ENCODE data around the gene IL17F.

Gene IL17F

DNA sequence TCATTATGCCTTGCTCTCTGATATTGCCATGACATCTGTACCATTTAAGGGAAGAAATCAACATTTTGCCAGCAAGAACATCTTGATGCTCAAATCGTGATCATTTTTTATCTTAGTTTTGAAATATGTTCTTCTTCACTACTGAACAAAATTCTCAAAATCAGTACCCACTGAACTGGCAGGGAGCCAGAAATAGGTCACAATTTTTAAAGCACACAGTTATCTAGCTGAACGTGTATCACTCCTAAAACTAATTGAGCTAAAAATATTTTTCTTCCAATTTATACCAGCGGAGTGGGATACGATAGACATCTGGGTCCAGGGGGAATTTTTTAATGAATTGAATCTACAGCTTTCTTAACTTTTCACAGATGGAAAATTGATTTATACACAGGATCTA lies 11.3 kb downstream of the IL17F start:
- no peaks in the 10 kb centered on the region for H3K9me3 ChIP-seq (ENCODE audit: insufficient read depth, low read length)
- no peak overlapping the region for H2AFZ ChIP-seq (ENCODE audit: low read depth, low read length, severe bottlenecking)
- H3K36me3 ChIP-seq (ENCODE audit: low read length): no peaks in the 10 kb centered on the region
- no peaks in the 10 kb centered on the region for H3K9me2 ChIP-seq (replicated peaks; ENCODE audit: insufficient read depth, low read length)
- TF ChIP-seq EZH2phosphoT487 (conservative IDR thresholded peaks at IDR 0.05; ENCODE audit: low read length): no peak
- TF ChIP-seq, protein P1, sequence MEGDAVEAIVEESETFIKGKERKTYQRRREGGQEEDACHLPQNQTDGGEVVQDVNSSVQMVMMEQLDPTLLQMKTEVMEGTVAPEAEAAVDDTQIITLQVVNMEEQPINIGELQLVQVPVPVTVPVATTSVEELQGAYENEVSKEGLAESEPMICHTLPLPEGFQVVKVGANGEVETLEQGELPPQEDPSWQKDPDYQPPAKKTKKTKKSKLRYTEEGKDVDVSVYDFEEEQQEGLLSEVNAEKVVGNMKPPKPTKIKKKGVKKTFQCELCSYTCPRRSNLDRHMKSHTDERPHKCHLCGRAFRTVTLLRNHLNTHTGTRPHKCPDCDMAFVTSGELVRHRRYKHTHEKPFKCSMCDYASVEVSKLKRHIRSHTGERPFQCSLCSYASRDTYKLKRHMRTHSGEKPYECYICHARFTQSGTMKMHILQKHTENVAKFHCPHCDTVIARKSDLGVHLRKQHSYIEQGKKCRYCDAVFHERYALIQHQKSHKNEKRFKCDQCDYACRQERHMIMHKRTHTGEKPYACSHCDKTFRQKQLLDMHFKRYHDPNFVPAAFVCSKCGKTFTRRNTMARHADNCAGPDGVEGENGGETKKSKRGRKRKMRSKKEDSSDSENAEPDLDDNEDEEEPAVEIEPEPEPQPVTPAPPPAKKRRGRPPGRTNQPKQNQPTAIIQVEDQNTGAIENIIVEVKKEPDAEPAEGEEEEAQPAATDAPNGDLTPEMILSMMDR (IDR thresholded peaks at IDR 0.05; ENCODE audit: insufficient read depth, low read length, poor library complexity, severe bottlenecking): no peak
- H3K4me3 ChIP-seq (ENCODE audit: insufficient read depth, low read length, poor library complexity, severe bottlenecking): no peak overlapping the region
- H3F3A ChIP-seq (ENCODE audit: insufficient read depth): no peaks in the 10 kb centered on the region
- no peak overlapping the region for H3K27ac ChIP-seq (ENCODE audit: low read depth, low read length)
- H3K27me3 ChIP-seq (ENCODE audit: low read length): no peaks in the 10 kb centered on the region
- H3K9ac ChIP-seq (ENCODE audit: low read length): no peak overlapping the region
- H3K79me2 ChIP-seq (ENCODE audit: insufficient read depth, low read length): no peaks in the 10 kb centered on the region
- no peaks in the 10 kb centered on the region for H4K20me1 ChIP-seq (ENCODE audit: low read depth, low read length)
- H3K4me2 ChIP-seq (ENCODE audit: low read depth, low read length, poor library complexity, severe bottlenecking): no peak overlapping the region

DNA sequence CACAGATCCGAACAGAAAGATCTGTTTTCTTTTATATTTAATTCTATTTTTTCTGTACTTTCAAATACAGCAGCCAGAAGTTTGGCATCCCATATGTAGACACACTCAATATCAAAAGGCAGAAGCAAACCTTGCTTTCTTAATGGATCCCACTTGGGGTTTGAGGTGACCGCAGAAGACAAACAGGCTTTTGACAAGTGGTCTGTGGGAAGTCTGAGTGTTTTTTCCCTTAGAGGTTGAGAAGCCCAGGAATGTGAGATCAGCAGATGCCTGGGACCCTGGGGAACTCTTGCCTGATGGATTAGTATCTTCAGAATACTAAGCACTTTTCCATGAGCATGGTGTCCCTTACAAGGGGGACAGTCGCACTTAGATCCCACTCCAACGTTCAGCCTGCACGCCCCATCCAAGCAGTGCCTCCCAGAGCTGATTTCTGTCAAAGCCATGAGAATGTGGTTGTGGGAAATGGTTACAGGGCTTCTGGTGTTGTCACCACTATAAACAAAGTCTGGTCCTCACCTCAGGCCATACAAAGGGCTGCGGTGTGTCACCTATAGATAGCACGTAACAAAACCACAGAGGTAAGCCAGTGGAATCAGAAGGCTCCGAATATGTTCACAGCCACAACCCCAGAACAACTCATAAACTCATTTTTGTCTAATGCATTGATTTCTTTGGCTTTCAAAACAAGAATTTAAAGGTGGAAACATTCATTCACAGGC lies 12.7 kb downstream of the IL17F start:
- Histone ChIP-seq H3K27me3 (ENCODE audit: low read length) (no peaks in the 10 kb centered on the region), H3K9me2 (replicated peaks; ENCODE audit: insufficient read depth, low read length) (no peaks in the 10 kb centered on the region), H3K27ac (ENCODE audit: low read depth, low read length) (no peak overlapping the region), H3K9me3 (ENCODE audit: insufficient read depth, low read length) (no peaks in the 10 kb centered on the region), H4K20me1 (ENCODE audit: low read depth, low read length) (no peaks in the 10 kb centered on the region), H2AFZ (ENCODE audit: low read depth, low read length, severe bottlenecking) (no peak overlapping the region), H3K79me2 (ENCODE audit: insufficient read depth, low read length) (no peaks in the 10 kb centered on the region), H3K4me3 (ENCODE audit: insufficient read depth, low read length, poor library complexity, severe bottlenecking) (no peak overlapping the region), H3K4me2 (ENCODE audit: low read depth, low read length, poor library complexity, severe bottlenecking) (no peak overlapping the region), H3F3A (ENCODE audit: insufficient read depth) (no peaks in the 10 kb centered on the region), H3K9ac (ENCODE audit: low read length) (no peak overlapping the region), H3K36me3 (ENCODE audit: low read length) (no peaks in the 10 kb centered on the region)
- no peak for TF ChIP-seq EZH2phosphoT487 (conservative IDR thresholded peaks at IDR 0.05; ENCODE audit: low read length)
- TF ChIP-seq, protein P1 (IDR thresholded peaks at IDR 0.05; ENCODE audit: insufficient read depth, low read length, poor library complexity, severe bottlenecking): no peak

- no peak overlapping the region for H2AFZ ChIP-seq (ENCODE audit: low read depth, low read length, severe bottlenecking)
- no peak overlapping the region for H3K27ac ChIP-seq (ENCODE audit: low read depth, low read length)
- no peaks in the 10 kb centered on the region for H3K27me3 ChIP-seq (ENCODE audit: low read length)
- H3K4me2 ChIP-seq (ENCODE audit: low read depth, low read length, poor library complexity, severe bottlenecking): no peak overlapping the region
- no peak overlapping the region for H3K4me3 ChIP-seq (ENCODE audit: insufficient read depth, low read length, poor library complexity, severe bottlenecking)
- no peaks in the 10 kb centered on the region for H3F3A ChIP-seq (ENCODE audit: insufficient read depth)
- H3K9ac ChIP-seq (ENCODE audit: low read length): no peak overlapping the region
- TF ChIP-seq, protein P1 (IDR thresholded peaks at IDR 0.05; ENCODE audit: insufficient read depth, low read length, poor library complexity, severe bottlenecking): no peak
- H3K9me2 ChIP-seq (replicated peaks; ENCODE audit: insufficient read depth, low read length): no peaks in the 10 kb centered on the region
- H3K9me3 ChIP-seq (ENCODE audit: insufficient read depth, low read length): no peaks in the 10 kb centered on the region
- no peaks in the 10 kb centered on the region for H4K20me1 ChIP-seq (ENCODE audit: low read depth, low read length)
- H3K36me3 ChIP-seq (ENCODE audit: low read length): no peaks in the 10 kb centered on the region
- no peaks in the 10 kb centered on the region for H3K79me2 ChIP-seq (ENCODE audit: insufficient read depth, low read length)
These were observed 13.6 kb downstream of the IL17F start for GRCh38 chr6:52230685-52231084.

All from SU-DHL-6 (cell line).